Fibroblast of gingiva (primary cell): ENCODE measurements around the gene TAPT1.
A peak's percentile ranks its signal among the peaks of the same experiment; 100 is the strongest.

Experiments used
- DNase-seq: peaks from one replicate; pipeline ENCODE4 v3.0.0-alpha.2; 2011; ENCODE audit warnings: low read depth

Gene TAPT1

GRCh38 chr4:16248605-16249004 is 22.3 kb upstream of the TAPT1 start:
- no peak for DNase-seq

GRCh38 chr4:16245241-16245640 is 19.0 kb upstream of the TAPT1 start:
- no peak for DNase-seq

- DNase-seq = no peak
These were observed 17.0 kb upstream of the TAPT1 start for GRCh38 chr4:16243285-16243684.

GRCh38 chr4:16240300-16240699 is 14.0 kb upstream of the TAPT1 start:
- DNase-seq = no peak

- no peak for DNase-seq
These were observed 12.8 kb upstream of the TAPT1 start for GRCh38 chr4:16239086-16239485.

- no peak for DNase-seq
These were observed 12.1 kb upstream of the TAPT1 start for GRCh38 chr4:16238327-16238726.

- no peak for DNase-seq
These were observed 11.4 kb upstream of the TAPT1 start for GRCh38 chr4:16237715-16238114.

- DNase-seq = no peak
These were observed 10.2 kb upstream of the TAPT1 start for GRCh38 chr4:16236402-16237023.

- no peak for DNase-seq
These were observed 8.9 kb upstream of the TAPT1 start for GRCh38 chr4:16235209-16235608.

- no peak for DNase-seq
These were observed 7.4 kb upstream of the TAPT1 start for GRCh38 chr4:16233569-16234177.

GRCh38 chr4:16231570-16232245 is 5.4 kb upstream of the TAPT1 start:
- no peak for DNase-seq

- DNase-seq = no peak
These were observed 4.0 kb upstream of the TAPT1 start for GRCh38 chr4:16230308-16230707.

- no peak for DNase-seq
These were observed 3.3 kb upstream of the TAPT1 start for GRCh38 chr4:16229604-16230003.

- DNase-seq = peak; percentile 29
These were observed 1.2 kb upstream of the TAPT1 start for GRCh38 chr4:16227462-16227868.

GRCh38 chr4:16226816-16227461 is 668 bp upstream of the TAPT1 start:
- DNase-seq = no peak

GRCh38 chr4:16225167-16225862 is 956 bp downstream of the TAPT1 start:
- peak; percentile 17 for DNase-seq

- no peak for DNase-seq
These were observed 1.8 kb downstream of the TAPT1 start for GRCh38 chr4:16224264-16225166.

- DNase-seq = peak; percentile 49
These were observed 3.2 kb downstream of the TAPT1 start for GRCh38 chr4:16222957-16223527.

- no peak for DNase-seq
These were observed 7.3 kb downstream of the TAPT1 start for GRCh38 chr4:16218950-16219349.

- DNase-seq = no peak
These were observed 8.8 kb downstream of the TAPT1 start for GRCh38 chr4:16217300-16218051.
